IMR-90 (cell line): Measurements from ENCODE around the gene LRP1-AS. TPM values are rescaled to one million over a fixed set of nuclear protein-coding genes. Genes with fewer than 3 reads are reported as not detected.

Experiments
- ATAC-seq: fragments of 200-7000 bp; cut with Tn5 transposase; 2 replicates; pipeline ENCODE4 v1.9.1; 2020; ENCODE audit warnings: low read depth, mild to moderate bottlenecking, moderate library complexity
- BruUV-seq: library from RNA; stranded (reverse); fragments of 400-500 nt; replicated peaks from 2 replicates; lab custom pipeline; 2021; lab: Mats Ljungman, UMichigan
- CTCF ChIA-PET: fragments of 300-600 bp; formaldehyde crosslinking; extraction: SDS; loops from one replicate; lab custom pipeline; 2021; ENCODE audit warnings: antibody characterized with exemption; lab: Yijun Ruan, JAX
- POLR2A ChIA-PET: fragments of 300-600 bp; sonication (Branson Sonifier 250); formaldehyde crosslinking; loops from one replicate; lab custom pipeline; 2022; ENCODE audit warnings: antibody characterized with exemption; ENCODE audit not compliant: unreplicated experiment; lab: Charles Lee
- DNase-seq: peaks from one replicate; pipeline ENCODE4 v3.0.0; 2013
- H2AFZ ChIP-seq: replicated peaks from 2 replicates; pipeline ENCODE3; 2013; ENCODE audit warnings: low read length, mild to moderate bottlenecking; ENCODE audit not compliant: poor library complexity
- H2AK5ac ChIP-seq: 2 replicates; pipeline ENCODE4 v1.6.1; 2013; ENCODE audit warnings: low read depth, low read length, inconsistent platforms
- H2AK9ac ChIP-seq: replicated peaks from 2 replicates; pipeline ENCODE3; 2013; ENCODE audit warnings: mild to moderate bottlenecking, low read depth, low read length, moderate library complexity; ENCODE audit not compliant: poor library complexity
- H2BK120ac ChIP-seq: 2 replicates; pipeline ENCODE4 v1.6.1; 2013; ENCODE audit warnings: low read depth, low read length, inconsistent platforms
- H2BK15ac ChIP-seq: 3 replicates; pipeline ENCODE4 v1.6.1; 2013; ENCODE audit warnings: low read depth, low read length, inconsistent platforms
- H2BK20ac ChIP-seq: 2 replicates; pipeline ENCODE4 v1.6.1; 2013; ENCODE audit warnings: low read depth, mild to moderate bottlenecking, inconsistent platforms, low read length, moderate library complexity
- H2BK5ac ChIP-seq: 2 replicates; pipeline ENCODE4 v1.6.1; 2013; ENCODE audit warnings: mild to moderate bottlenecking, low read depth, low read length, inconsistent platforms; ENCODE audit not compliant: poor library complexity, severe bottlenecking
- H3K14ac ChIP-seq: replicated peaks from 2 replicates; pipeline ENCODE4 v1.6.1; 2013; ENCODE audit warnings: low read depth, low read length, inconsistent platforms
- H3K18ac ChIP-seq: 2 replicates; pipeline ENCODE4 v1.6.1; 2013; ENCODE audit warnings: low read depth, low read length, control low read depth
- H3K23ac ChIP-seq: 2 replicates; pipeline ENCODE4 v1.6.1; 2013; ENCODE audit warnings: low read depth, low read length, inconsistent platforms
- H3K27ac ChIP-seq: 2 replicates; pipeline ENCODE4 v1.5.1; 2013; ENCODE audit warnings: mild to moderate bottlenecking, control low read depth, low read length; ENCODE audit not compliant: insufficient read depth
- H3K27me3 ChIP-seq: 2 replicates; pipeline ENCODE4 v1.6.1; 2013; ENCODE audit warnings: low read length; ENCODE audit not compliant: control insufficient read depth, insufficient read depth
- H3K36me3 ChIP-seq: 2 replicates; pipeline ENCODE4 v1.6.1; 2013; ENCODE audit warnings: low read length, mixed read lengths; ENCODE audit not compliant: control insufficient read depth, insufficient read depth
- H3K4ac ChIP-seq: 2 replicates; pipeline ENCODE4 v1.6.1; 2013; ENCODE audit warnings: low read depth, low read length, inconsistent platforms
- H3K4me1 ChIP-seq: 2 replicates; pipeline ENCODE4 v1.6.1; 2013; ENCODE audit warnings: low read length, mixed read lengths; ENCODE audit not compliant: control insufficient read depth, insufficient read depth
- H3K4me2 ChIP-seq: 2 replicates; pipeline ENCODE4 v1.6.1; 2013; ENCODE audit warnings: low read depth, mild to moderate bottlenecking, control low read depth, low read length, moderate library complexity
- H3K4me3 ChIP-seq: 2 replicates; pipeline ENCODE4 v1.5.1; 2013; ENCODE audit warnings: low read depth, mild to moderate bottlenecking, control low read depth, low read length, moderate library complexity; ENCODE audit not compliant: insufficient read depth
- H3K56ac ChIP-seq: 2 replicates; pipeline ENCODE4 v1.6.1; 2013; ENCODE audit warnings: low read length, inconsistent platforms; ENCODE audit not compliant: insufficient read depth; ENCODE audit errors: extremely low read depth
- H3K79me1 ChIP-seq, 2 experiments: 2 replicates each; pipeline ENCODE4 v1.6.1; 2013; ENCODE audit warnings: low read length in 2 of 2, inconsistent platforms in 1 of 2, low read depth in 1 of 2
- H3K9ac ChIP-seq: 2 replicates; pipeline ENCODE4 v1.6.1; 2013; ENCODE audit warnings: low read depth, low read length, control low read depth
- H3K9me1 ChIP-seq: 2 replicates; pipeline ENCODE4 v1.6.1; 2013; ENCODE audit warnings: low read length, inconsistent platforms; ENCODE audit not compliant: insufficient read depth
- H3K9me3 ChIP-seq: 2 replicates; pipeline ENCODE4 v1.6.1; 2013; ENCODE audit warnings: low read length; ENCODE audit not compliant: control insufficient read depth, insufficient read depth
- H4K20me1 ChIP-seq: 2 replicates; pipeline ENCODE4 v1.6.1; 2013; ENCODE audit warnings: low read length, inconsistent platforms; ENCODE audit not compliant: insufficient read depth
- H4K5ac ChIP-seq: 2 replicates; pipeline ENCODE4 v1.6.1; 2013; ENCODE audit warnings: mild to moderate bottlenecking, low read depth, low read length, control low read depth
- H4K8ac ChIP-seq, 2 experiments: 2 replicates each; pipeline ENCODE4 v1.6.1; 2013; ENCODE audit warnings: low read depth in 2 of 2, low read length in 2 of 2, control low read depth in 1 of 2, inconsistent platforms in 1 of 2
- H4K91ac ChIP-seq: 2 replicates; pipeline ENCODE4 v1.6.1; 2013; ENCODE audit warnings: low read depth, low read length, inconsistent platforms; ENCODE audit not compliant: insufficient read depth
- CEBPB ChIP-seq: IDR thresholded peaks from 2 replicates; pipeline ENCODE4 v1.6.1; 2012; ENCODE audit warnings: low read depth, low read length, improper control_type of control experiment
- CTCF ChIP-seq: conservative IDR thresholded peaks from 2 replicates; pipeline ENCODE4 v1.5.1; 2012; ENCODE audit warnings: mild to moderate bottlenecking, low read depth, low read length, improper control_type of control experiment
- ELK1 ChIP-seq: fragments of 150-350 bp; IDR thresholded peaks from 2 replicates; pipeline ENCODE4 v1.6.1; 2016; ENCODE audit warnings: low read depth, mild to moderate bottlenecking, low read length, moderate library complexity, borderline replicate concordance
- FOS ChIP-seq: fragments of 150-350 bp; IDR thresholded peaks from 2 replicates; pipeline ENCODE4 v1.6.1; 2016; ENCODE audit warnings: low read depth, low read length
- MAFK ChIP-seq: IDR thresholded peaks from 2 replicates; pipeline ENCODE4 v1.6.1; 2012; ENCODE audit warnings: low read depth, low read length, improper control_type of control experiment
- MAZ ChIP-seq: IDR thresholded peaks from 2 replicates; pipeline ENCODE4 v1.6.1; 2012; ENCODE audit warnings: low read depth, mild to moderate bottlenecking, low read length, improper control_type of control experiment, moderate library complexity, borderline replicate concordance
- MXI1 ChIP-seq: IDR thresholded peaks from 2 replicates; pipeline ENCODE4 v1.6.1; 2012; ENCODE audit warnings: low read depth, mild to moderate bottlenecking, low read length, moderate library complexity, borderline replicate concordance
- NFE2L2 ChIP-seq: fragments of 150-350 bp; IDR thresholded peaks from 2 replicates; pipeline ENCODE4 v1.6.1; 2016; ENCODE audit warnings: low read depth, mild to moderate bottlenecking, low read length
- POLR2A ChIP-seq: IDR thresholded peaks from 2 replicates; pipeline ENCODE4 v1.6.1; 2012; ENCODE audit warnings: mild to moderate bottlenecking, low read depth, low read length
- RFX5 ChIP-seq: IDR thresholded peaks from 2 replicates; pipeline ENCODE4 v1.8.0; 2012; ENCODE audit warnings: low read depth, mild to moderate bottlenecking, low read length, moderate library complexity
- SMC3 ChIP-seq: fragments of 150-350 bp; IDR thresholded peaks from 2 replicates; pipeline ENCODE4 v1.6.1; 2016; ENCODE audit warnings: low read depth, mild to moderate bottlenecking, antibody characterized with exemption, low read length, moderate library complexity
- USF2 ChIP-seq: fragments of 150-350 bp; IDR thresholded peaks from 2 replicates; pipeline ENCODE4 v1.6.1; 2017; ENCODE audit warnings: mild to moderate bottlenecking, antibody characterized with exemption, low read length, low read depth
- WGBS, 2 experiments: methylation state at CpG; one replicate each; pipeline versions ENCODE4 v1.1.5 to v1.1.7; 2013; ENCODE audit warnings: missing lambda C conversion rate in 2 of 2; ENCODE audit not compliant: insufficient read length in 1 of 2; ENCODE audit errors: extremely low coverage in 2 of 2; 5-methylcytosine and 5-hydroxymethylcytosine counted together
- dilution Hi-C: fragments of 300-500 bp; cut with HindIII; formaldehyde crosslinking; loops from one replicate; pipeline ENCODE4 v1.14.3; 2018; ENCODE audit warnings: low sequenced_read_pairs; ENCODE audit not compliant: unreplicated experiment
- in situ Hi-C: fragments of 300-500 bp; cut with MboI; formaldehyde crosslinking; loops from 3 replicates; pipeline ENCODE4 v1.14.3; 2019; ENCODE audit warnings: low sequenced_read_pairs, inconsistent platforms, mixed read lengths
- intact Hi-C: fragments of 100-400 bp; cut with micrococcal nuclease; formaldehyde crosslinking; loops from 2 replicates; pipeline ENCODE4 v1.10.0; 2022
- polyA plus RNA-seq, 3 experiments: library from polyadenylated mRNA; depleted of rRNA; stranded (reverse); fragments of >200 nt; gene quantifications; 2 replicates each; pipeline ENCODE4 v1.2.3, GENCODE V29; 2012; ENCODE audit warnings: low replicate concordance in 1 of 3
- total RNA-seq: library from RNA; depleted of rRNA; stranded (reverse); fragments of >200 nt; gene quantifications from 2 replicates; pipeline ENCODE4 v1.2.3, GENCODE V29; 2012

Gene LRP1-AS
- total and polyA plus RNA-seq, 2 of the 4 experiments (the other 2 are of a cell fraction): not detected

- no peaks in the 10 kb centered on the region; the same call in 1 of the 2 replicates for H3K9me1 ChIP-seq
- no peak overlapping the region for H3K56ac ChIP-seq
- no peak overlapping the region for H2AK9ac ChIP-seq
- ChIA-PET POLR2A (interaction anchor here (1.0 kb wide), 1 partner anchor 14 kb away, joined by 3 read pairs; no protein-coding TSS in a partner anchor), CTCF (interaction anchor here (0.9 to 1.3 kb wide), 4 partner anchors 43 to 105 kb away, joined by 3 read pairs; no protein-coding TSS in a partner anchor)
- H3K36me3 ChIP-seq: peaks cover 87% of the 10 kb centered on the region
- H3K9me3 ChIP-seq: no peaks in the 10 kb centered on the region
- H3K4me1 ChIP-seq: peaks cover 8% of the 10 kb centered on the region
- no peak overlapping the region for H3K27ac ChIP-seq
- H2AFZ ChIP-seq: no peak overlapping the region
- H3K4me3 ChIP-seq: no peak overlapping the region
- H2BK20ac ChIP-seq: no peak overlapping the region
- no peaks in the 10 kb centered on the region for H3K27me3 ChIP-seq
- no peak overlapping the region for H2BK5ac ChIP-seq
- H3K18ac ChIP-seq: no peak overlapping the region
- H3K14ac ChIP-seq: no peak overlapping the region
- ATAC-seq (no peak), DNase-seq (no peak)
- in situ Hi-C loops (no loop called here), dilution Hi-C loops (no loop called here), intact Hi-C loops (loop anchor here (2.0 kb wide), 2 partner anchors 49 to 105 kb away; no protein-coding TSS in a partner anchor)
- no TSS peak for BruUV-seq
- no peak overlapping the region for H2BK120ac ChIP-seq
- no peak overlapping the region for H4K8ac ChIP-seq
- peaks cover 39% of the 10 kb centered on the region for H4K20me1 ChIP-seq
- no peak overlapping the region for H2AK5ac ChIP-seq
- H3K4me2 ChIP-seq: no peak overlapping the region
- no peak overlapping the region for H2BK15ac ChIP-seq
- H3K4ac ChIP-seq: no peak overlapping the region
- peaks cover 5 to 59% of the 10 kb centered on the region in 2 experiments for H3K79me1 ChIP-seq
- TF ChIP-seq CEBPB: no peak
- no peak for TF ChIP-seq FOS
- TF ChIP-seq POLR2A: no peak
- TF ChIP-seq MAFK: no peak
- no peak for TF ChIP-seq NFE2L2
- no peak for TF ChIP-seq ELK1
- no peak for TF ChIP-seq USF2
- TF ChIP-seq CTCF: no peak
- TF ChIP-seq MXI1: no peak
- TF ChIP-seq RFX5: no peak
- no peak for TF ChIP-seq SMC3
- no peak for TF ChIP-seq MAZ
- no peak overlapping the region for H3K23ac ChIP-seq
- WGBS, 2 experiments: no CpG with 5 or more reads among the region's 14 CpGs
- no peak overlapping the region for H4K91ac ChIP-seq
- H3K9ac ChIP-seq: no peak overlapping the region
- no peak overlapping the region for H4K5ac ChIP-seq
Observed at GRCh38 chr12:57173683-57174082, 26.3 kb upstream of the LRP1-AS start.
